GM12892 (cell line): ENCODE results near the gene APPL2.

ENCODE experiments used
- POLR2A ChIP-seq: IDR thresholded peaks from 2 replicates; pipeline ENCODE4 v1.6.1; 2011; ENCODE audit warnings: low read depth, low read length, control low read depth
- TAF1 ChIP-seq: IDR thresholded peaks from 2 replicates; pipeline ENCODE4 v1.6.1; 2011; ENCODE audit warnings: low read depth, mild to moderate bottlenecking, control low read depth, low read length, borderline replicate concordance

DNA sequence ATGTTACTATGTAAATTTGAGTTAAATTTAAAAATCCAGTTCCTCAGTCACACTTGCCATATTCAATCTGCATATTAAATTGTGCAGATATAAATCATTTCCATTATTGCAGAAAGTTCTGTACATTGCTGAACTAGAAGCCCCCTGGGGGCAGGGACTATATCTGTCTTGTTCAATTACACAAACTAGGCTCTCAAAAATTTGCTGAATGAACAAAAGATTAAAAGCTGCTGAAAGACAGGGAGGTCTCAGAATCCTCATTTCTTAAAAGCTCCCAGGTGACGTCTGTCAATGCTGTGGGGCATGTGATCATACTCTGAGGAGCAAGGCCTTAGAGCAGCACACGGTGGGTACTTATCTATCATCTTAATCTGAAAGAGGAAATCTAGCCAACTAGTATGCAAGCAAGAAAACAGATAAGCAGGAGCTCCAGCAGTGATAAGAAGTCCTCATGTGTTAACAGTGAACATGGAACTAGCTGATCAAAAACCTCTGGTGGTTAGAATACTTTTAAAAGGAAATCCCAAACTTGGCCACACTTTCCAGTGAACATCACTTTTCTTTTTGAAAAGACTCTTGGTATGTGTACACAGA lies 60.5 kb downstream of the APPL2 start:
- TF ChIP-seq POLR2A (no peak), TAF1 (no peak)
